IMR-90 (cell line): Measurements from ENCODE around the gene RUSC1. TPM values are rescaled to one million over a fixed set of nuclear protein-coding genes. Genes with fewer than 3 reads are reported as not detected.

Experiments
- ATAC-seq: fragments of 200-7000 bp; cut with Tn5 transposase; 2 replicates; pipeline ENCODE4 v1.9.1; 2020; ENCODE audit warnings: low read depth, mild to moderate bottlenecking, moderate library complexity
- BruUV-seq: library from RNA; stranded (reverse); fragments of 400-500 nt; replicated peaks from 2 replicates; lab custom pipeline; 2021; lab: Mats Ljungman, UMichigan
- CTCF ChIA-PET: fragments of 300-600 bp; formaldehyde crosslinking; extraction: SDS; loops from one replicate; lab custom pipeline; 2021; ENCODE audit warnings: antibody characterized with exemption; lab: Yijun Ruan, JAX
- POLR2A ChIA-PET: fragments of 300-600 bp; sonication (Branson Sonifier 250); formaldehyde crosslinking; loops from one replicate; lab custom pipeline; 2022; ENCODE audit warnings: antibody characterized with exemption; ENCODE audit not compliant: unreplicated experiment; lab: Charles Lee
- DNase-seq: peaks from one replicate; pipeline ENCODE4 v3.0.0; 2013
- H2AFZ ChIP-seq: replicated peaks from 2 replicates; pipeline ENCODE3; 2013; ENCODE audit warnings: low read length, mild to moderate bottlenecking; ENCODE audit not compliant: poor library complexity
- H2AK5ac ChIP-seq: 2 replicates; pipeline ENCODE4 v1.6.1; 2013; ENCODE audit warnings: low read depth, low read length, inconsistent platforms
- H2AK9ac ChIP-seq: replicated peaks from 2 replicates; pipeline ENCODE3; 2013; ENCODE audit warnings: mild to moderate bottlenecking, low read depth, low read length, moderate library complexity; ENCODE audit not compliant: poor library complexity
- H2BK120ac ChIP-seq: 2 replicates; pipeline ENCODE4 v1.6.1; 2013; ENCODE audit warnings: low read depth, low read length, inconsistent platforms
- H2BK15ac ChIP-seq: 3 replicates; pipeline ENCODE4 v1.6.1; 2013; ENCODE audit warnings: low read depth, low read length, inconsistent platforms
- H2BK20ac ChIP-seq: 2 replicates; pipeline ENCODE4 v1.6.1; 2013; ENCODE audit warnings: low read depth, mild to moderate bottlenecking, inconsistent platforms, low read length, moderate library complexity
- H2BK5ac ChIP-seq: 2 replicates; pipeline ENCODE4 v1.6.1; 2013; ENCODE audit warnings: mild to moderate bottlenecking, low read depth, low read length, inconsistent platforms; ENCODE audit not compliant: poor library complexity, severe bottlenecking
- H3K14ac ChIP-seq: replicated peaks from 2 replicates; pipeline ENCODE4 v1.6.1; 2013; ENCODE audit warnings: low read depth, low read length, inconsistent platforms
- H3K18ac ChIP-seq: 2 replicates; pipeline ENCODE4 v1.6.1; 2013; ENCODE audit warnings: low read depth, low read length, control low read depth
- H3K23ac ChIP-seq: 2 replicates; pipeline ENCODE4 v1.6.1; 2013; ENCODE audit warnings: low read depth, low read length, inconsistent platforms
- H3K27ac ChIP-seq: 2 replicates; pipeline ENCODE4 v1.5.1; 2013; ENCODE audit warnings: mild to moderate bottlenecking, control low read depth, low read length; ENCODE audit not compliant: insufficient read depth
- H3K27me3 ChIP-seq: 2 replicates; pipeline ENCODE4 v1.6.1; 2013; ENCODE audit warnings: low read length; ENCODE audit not compliant: control insufficient read depth, insufficient read depth
- H3K36me3 ChIP-seq: 2 replicates; pipeline ENCODE4 v1.6.1; 2013; ENCODE audit warnings: low read length, mixed read lengths; ENCODE audit not compliant: control insufficient read depth, insufficient read depth
- H3K4ac ChIP-seq: 2 replicates; pipeline ENCODE4 v1.6.1; 2013; ENCODE audit warnings: low read depth, low read length, inconsistent platforms
- H3K4me1 ChIP-seq: 2 replicates; pipeline ENCODE4 v1.6.1; 2013; ENCODE audit warnings: low read length, mixed read lengths; ENCODE audit not compliant: control insufficient read depth, insufficient read depth
- H3K4me2 ChIP-seq: 2 replicates; pipeline ENCODE4 v1.6.1; 2013; ENCODE audit warnings: low read depth, mild to moderate bottlenecking, control low read depth, low read length, moderate library complexity
- H3K4me3 ChIP-seq: 2 replicates; pipeline ENCODE4 v1.5.1; 2013; ENCODE audit warnings: low read depth, mild to moderate bottlenecking, control low read depth, low read length, moderate library complexity; ENCODE audit not compliant: insufficient read depth
- H3K56ac ChIP-seq: 2 replicates; pipeline ENCODE4 v1.6.1; 2013; ENCODE audit warnings: low read length, inconsistent platforms; ENCODE audit not compliant: insufficient read depth; ENCODE audit errors: extremely low read depth
- H3K79me1 ChIP-seq, 2 experiments: 2 replicates each; pipeline ENCODE4 v1.6.1; 2013; ENCODE audit warnings: low read length in 2 of 2, inconsistent platforms in 1 of 2, low read depth in 1 of 2
- H3K9ac ChIP-seq: 2 replicates; pipeline ENCODE4 v1.6.1; 2013; ENCODE audit warnings: low read depth, low read length, control low read depth
- H3K9me1 ChIP-seq: 2 replicates; pipeline ENCODE4 v1.6.1; 2013; ENCODE audit warnings: low read length, inconsistent platforms; ENCODE audit not compliant: insufficient read depth
- H3K9me3 ChIP-seq: 2 replicates; pipeline ENCODE4 v1.6.1; 2013; ENCODE audit warnings: low read length; ENCODE audit not compliant: control insufficient read depth, insufficient read depth
- H4K20me1 ChIP-seq: 2 replicates; pipeline ENCODE4 v1.6.1; 2013; ENCODE audit warnings: low read length, inconsistent platforms; ENCODE audit not compliant: insufficient read depth
- H4K5ac ChIP-seq: 2 replicates; pipeline ENCODE4 v1.6.1; 2013; ENCODE audit warnings: mild to moderate bottlenecking, low read depth, low read length, control low read depth
- H4K8ac ChIP-seq, 2 experiments: 2 replicates each; pipeline ENCODE4 v1.6.1; 2013; ENCODE audit warnings: low read depth in 2 of 2, low read length in 2 of 2, control low read depth in 1 of 2, inconsistent platforms in 1 of 2
- H4K91ac ChIP-seq: 2 replicates; pipeline ENCODE4 v1.6.1; 2013; ENCODE audit warnings: low read depth, low read length, inconsistent platforms; ENCODE audit not compliant: insufficient read depth
- MAFK ChIP-seq: IDR thresholded peaks from 2 replicates; pipeline ENCODE4 v1.6.1; 2012; ENCODE audit warnings: low read depth, low read length, improper control_type of control experiment
- POLR2A ChIP-seq: IDR thresholded peaks from 2 replicates; pipeline ENCODE4 v1.6.1; 2012; ENCODE audit warnings: mild to moderate bottlenecking, low read depth, low read length
- SMC3 ChIP-seq: fragments of 150-350 bp; IDR thresholded peaks from 2 replicates; pipeline ENCODE4 v1.6.1; 2016; ENCODE audit warnings: low read depth, mild to moderate bottlenecking, antibody characterized with exemption, low read length, moderate library complexity
- WGBS, 2 experiments: methylation state at CpG; one replicate each; pipeline versions ENCODE4 v1.1.5 to v1.1.7; 2013; ENCODE audit warnings: missing lambda C conversion rate in 2 of 2; ENCODE audit not compliant: insufficient read length in 1 of 2; ENCODE audit errors: extremely low coverage in 2 of 2; 5-methylcytosine and 5-hydroxymethylcytosine counted together
- dilution Hi-C: fragments of 300-500 bp; cut with HindIII; formaldehyde crosslinking; loops from one replicate; pipeline ENCODE4 v1.14.3; 2018; ENCODE audit warnings: low sequenced_read_pairs; ENCODE audit not compliant: unreplicated experiment
- in situ Hi-C: fragments of 300-500 bp; cut with MboI; formaldehyde crosslinking; loops from 3 replicates; pipeline ENCODE4 v1.14.3; 2019; ENCODE audit warnings: low sequenced_read_pairs, inconsistent platforms, mixed read lengths
- intact Hi-C: fragments of 100-400 bp; cut with micrococcal nuclease; formaldehyde crosslinking; loops from 2 replicates; pipeline ENCODE4 v1.10.0; 2022
- polyA plus RNA-seq, 3 experiments: library from polyadenylated mRNA; depleted of rRNA; stranded (reverse); fragments of >200 nt; gene quantifications; 2 replicates each; pipeline ENCODE4 v1.2.3, GENCODE V29; 2012; ENCODE audit warnings: low replicate concordance in 1 of 3
- total RNA-seq: library from RNA; depleted of rRNA; stranded (reverse); fragments of >200 nt; gene quantifications from 2 replicates; pipeline ENCODE4 v1.2.3, GENCODE V29; 2012
- TF ChIP-seq, protein P1 (sequence below): fragments of 150-350 bp; IDR thresholded peaks from 2 replicates; pipeline ENCODE4 v1.6.1; 2016; ENCODE audit warnings: low read depth, mild to moderate bottlenecking, low read length, moderate library complexity, borderline replicate concordance

RUSC1 gene
- total and polyA plus RNA-seq, 2 of the 4 experiments (the other 2 are of a cell fraction) = 4.1 to 31.4 TPM

DNA sequence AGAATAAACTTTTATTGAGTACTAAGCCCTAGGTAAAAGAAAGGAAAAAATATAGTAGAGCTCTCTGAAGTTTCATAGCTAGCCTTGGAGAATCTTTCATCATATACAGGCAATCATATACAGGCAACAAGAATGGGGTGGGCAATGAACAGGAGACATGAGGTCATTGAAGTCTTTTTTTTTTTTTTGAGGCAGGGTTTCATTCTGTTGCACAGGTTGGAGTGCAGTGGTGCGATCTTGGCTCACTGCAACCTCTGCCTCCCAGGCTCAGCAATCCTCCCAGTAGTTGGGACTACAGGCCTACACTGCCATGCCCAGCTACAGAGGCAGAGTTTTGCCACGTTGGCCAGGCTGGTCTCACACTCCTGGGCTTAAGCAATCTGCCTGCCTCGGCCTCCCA is 22.1 kb downstream of the RUSC1 start:
- no peak for TF ChIP-seq MAFK
- no peak for TF ChIP-seq POLR2A
- TF ChIP-seq, protein P1, sequence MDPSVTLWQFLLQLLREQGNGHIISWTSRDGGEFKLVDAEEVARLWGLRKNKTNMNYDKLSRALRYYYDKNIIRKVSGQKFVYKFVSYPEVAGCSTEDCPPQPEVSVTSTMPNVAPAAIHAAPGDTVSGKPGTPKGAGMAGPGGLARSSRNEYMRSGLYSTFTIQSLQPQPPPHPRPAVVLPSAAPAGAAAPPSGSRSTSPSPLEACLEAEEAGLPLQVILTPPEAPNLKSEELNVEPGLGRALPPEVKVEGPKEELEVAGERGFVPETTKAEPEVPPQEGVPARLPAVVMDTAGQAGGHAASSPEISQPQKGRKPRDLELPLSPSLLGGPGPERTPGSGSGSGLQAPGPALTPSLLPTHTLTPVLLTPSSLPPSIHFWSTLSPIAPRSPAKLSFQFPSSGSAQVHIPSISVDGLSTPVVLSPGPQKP = no peak
- no peak for TF ChIP-seq SMC3
- no peak overlapping the region for H3K18ac ChIP-seq
- no peak overlapping the region for H2AK9ac ChIP-seq
- H2AK5ac ChIP-seq = no peak overlapping the region
- no peak overlapping the region for H2AFZ ChIP-seq
- no peak for ATAC-seq
- H4K20me1 ChIP-seq = no peaks in the 10 kb centered on the region
- WGBS, 2 experiments = 100% methylated on average over 3 of the region's 3 CpGs; no CpG with 5 or more reads in 1 of the 2 experiments
- H2BK15ac ChIP-seq = no peak overlapping the region
- in situ Hi-C loops = no loop called here
- no peak overlapping the region for H3K27ac ChIP-seq
- ChIA-PET POLR2A (no interaction called here), CTCF (no interaction called here)
- H4K5ac ChIP-seq = no peak overlapping the region
- peaks cover 2% of the 10 kb centered on the region; the same call in 1 of the 2 replicates for H3K4me1 ChIP-seq
- H4K91ac ChIP-seq = no peak overlapping the region
- BruUV-seq = no TSS peak
- peaks cover 3% of the 10 kb centered on the region; the same call in 1 of the 2 replicates for H3K9me1 ChIP-seq
- H2BK120ac ChIP-seq = no peak overlapping the region
- no peak overlapping the region for H3K4me3 ChIP-seq
- no peak overlapping the region for H3K9ac ChIP-seq
- H3K36me3 ChIP-seq = peaks cover 40% of the 10 kb centered on the region
- peaks cover 0 to 4% of the 10 kb centered on the region in 2 experiments; a peak in 1 of 4 replicates for H3K79me1 ChIP-seq
- DNase-seq = no peak
- no peaks in the 10 kb centered on the region for H3K9me3 ChIP-seq
- dilution Hi-C loops = no loop called here
- no peak overlapping the region for H2BK20ac ChIP-seq
- H3K4ac ChIP-seq = no peak overlapping the region
- no peak overlapping the region for H3K23ac ChIP-seq
- H3K4me2 ChIP-seq = no peak overlapping the region
- intact Hi-C loops = no loop called here
- no peak overlapping the region for H3K56ac ChIP-seq
- no peak overlapping the region for H2BK5ac ChIP-seq
- H4K8ac ChIP-seq = no peak overlapping the region
- H3K14ac ChIP-seq = no peak overlapping the region
- no peaks in the 10 kb centered on the region for H3K27me3 ChIP-seq
